Ishikawa (cell line): ENCODE results near the gene MTF2.

Experiments used
- CREB1 ChIP-seq: IDR thresholded peaks from 2 replicates; pipeline ENCODE4 v1.6.1; 2012; ENCODE audit warnings: low read depth
- EGR1 ChIP-seq: IDR thresholded peaks from 2 replicates; pipeline ENCODE4 v1.6.1; 2012
- EP300 ChIP-seq: IDR thresholded peaks from 2 replicates; pipeline ENCODE4 v1.6.1; 2012; ENCODE audit warnings: borderline replicate concordance
- FOXM1 ChIP-seq: IDR thresholded peaks from 2 replicates; pipeline ENCODE4 v1.6.1; 2012; ENCODE audit warnings: low read depth, borderline replicate concordance
- MAX ChIP-seq: IDR thresholded peaks from 2 replicates; pipeline ENCODE4 v1.6.1; 2012
- NFIC ChIP-seq: IDR thresholded peaks from 2 replicates; pipeline ENCODE4 v1.6.1; 2012
- RAD21 ChIP-seq: IDR thresholded peaks from 2 replicates; pipeline ENCODE4 v1.6.1; 2012; ENCODE audit warnings: low read depth
- REST ChIP-seq: IDR thresholded peaks from 2 replicates; pipeline ENCODE4 v1.6.1; 2012; ENCODE audit warnings: low read depth, mild to moderate bottlenecking
- TAF1 ChIP-seq: IDR thresholded peaks from 2 replicates; pipeline ENCODE4 v1.6.1; 2012; ENCODE audit warnings: low read depth, mild to moderate bottlenecking
- TCF12 ChIP-seq: IDR thresholded peaks from 2 replicates; pipeline ENCODE4 v1.6.1; 2012; ENCODE audit warnings: low read depth
- TEAD4 ChIP-seq: IDR thresholded peaks from 2 replicates; pipeline ENCODE4 v1.6.1; 2012
- USF1 ChIP-seq: IDR thresholded peaks from 2 replicates; pipeline ENCODE4 v1.6.1; 2012
- YY1 ChIP-seq: IDR thresholded peaks from 2 replicates; pipeline ENCODE4 v1.6.1; 2012; ENCODE audit warnings: low read depth
- ZBTB7A ChIP-seq: IDR thresholded peaks from 2 replicates; pipeline ENCODE4 v1.6.1; 2012; ENCODE audit warnings: low read depth

The MTF2 gene

GRCh38 chr1:93082313-93082712 is 3.2 kb downstream of the MTF2 start:
- no peak for TF ChIP-seq TEAD4
- no peak for TF ChIP-seq YY1
- no peak for TF ChIP-seq RAD21

GRCh38 chr1:93083979-93084378 is 4.9 kb downstream of the MTF2 start:
- TF ChIP-seq EGR1, result no peak
- no peak for TF ChIP-seq EP300
- TF ChIP-seq TEAD4, result no peak
- no peak for TF ChIP-seq YY1
- no peak for TF ChIP-seq MAX
- no peak for TF ChIP-seq TAF1
- no peak for TF ChIP-seq USF1
- no peak for TF ChIP-seq REST
- TF ChIP-seq RAD21, result no peak
- no peak for TF ChIP-seq TCF12
- TF ChIP-seq FOXM1, result no peak

- no peak for TF ChIP-seq ZBTB7A
- TF ChIP-seq EP300, result no peak
- TF ChIP-seq USF1, result no peak
- no peak for TF ChIP-seq TAF1
- TF ChIP-seq RAD21, result no peak
- no peak for TF ChIP-seq REST
- TF ChIP-seq MAX, result no peak
- no peak for TF ChIP-seq NFIC
- TF ChIP-seq TEAD4, result no peak
- no peak for TF ChIP-seq CREB1
- no peak for TF ChIP-seq FOXM1
- TF ChIP-seq YY1, result no peak
- no peak for TF ChIP-seq EGR1
These were observed 8.4 kb downstream of the MTF2 start for GRCh38 chr1:93087532-93087931.

GRCh38 chr1:93093332-93094006 is 14.4 kb downstream of the MTF2 start:
- TF ChIP-seq ZBTB7A, result no peak
- TF ChIP-seq EGR1, result no peak
- no peak for TF ChIP-seq TEAD4
- no peak for TF ChIP-seq USF1
- TF ChIP-seq CREB1, result no peak
- no peak for TF ChIP-seq REST
